Astrocyte of the cerebellum (primary cell): Measurements from ENCODE around the gene WFS1.

Experiments
- DNase-seq: peaks from one replicate; pipeline ENCODE4 v3.0.0-alpha.2; 2011; ENCODE audit warnings: low read depth
- H3K4me3 ChIP-seq: 2 replicates; pipeline ENCODE4 v1.5.1; 2011; ENCODE audit warnings: mild to moderate bottlenecking, low read depth, low read length, moderate library complexity
- CTCF ChIP-seq: IDR thresholded peaks from 2 replicates; pipeline ENCODE4 v1.5.1; 2012; ENCODE audit warnings: low read length, low read depth, moderate library complexity, mild to moderate bottlenecking; ENCODE audit errors: missing control alignments
- in situ Hi-C: cut with HindIII; loops from 2 replicates; pipeline ENCODE4 v1.10.0; 2017; ENCODE audit warnings: low sequenced_read_pairs

WFS1 gene

GRCh38 chr4:6246170-6246634 lies 23.4 kb upstream of the WFS1 start:
- no peak overlapping the region for H3K4me3 ChIP-seq
- TF ChIP-seq CTCF: no peak
- in situ Hi-C loops: no loop called here
- DNase-seq: no peak

- TF ChIP-seq CTCF: no peak
- no peak overlapping the region for H3K4me3 ChIP-seq
- in situ Hi-C loops: no loop called here
- DNase-seq: no peak
Measured at GRCh38 chr4:6248394-6248793, 21.3 kb upstream of the WFS1 start.

GRCh38 chr4:6250235-6250983 lies 19.2 kb upstream of the WFS1 start:
- DNase-seq: peak; percentile 46
- in situ Hi-C loops: loop anchor here (5.0 kb wide), 1 partner anchor 97 kb away; no protein-coding TSS in a partner anchor

GRCh38 chr4:6250984-6251295 lies 18.7 kb upstream of the WFS1 start:
- TF ChIP-seq CTCF: no peak
- in situ Hi-C loops: loop anchor here (5.0 kb wide), 1 partner anchor 96 kb away; no protein-coding TSS in a partner anchor
- no peak overlapping the region for H3K4me3 ChIP-seq
- DNase-seq: no peak

More at GRCh38 chr4:6250235-6250983, 19.2 kb upstream of the WFS1 start:
- TF ChIP-seq CTCF: peak; percentile 72
- H3K4me3 ChIP-seq: no peak overlapping the region

- in situ Hi-C loops: loop anchor here (5.0 kb wide), 1 partner anchor 96 kb away; no protein-coding TSS in a partner anchor
Measured at GRCh38 chr4:6251365-6251764, 18.3 kb upstream of the WFS1 start.

GRCh38 chr4:6252051-6252450 lies 17.6 kb upstream of the WFS1 start:
- in situ Hi-C loops: loop anchor here (5.0 kb wide), 1 partner anchor 95 kb away; no protein-coding TSS in a partner anchor
- H3K4me3 ChIP-seq: no peak overlapping the region
- TF ChIP-seq CTCF: no peak
- no peak for DNase-seq

More at GRCh38 chr4:6251365-6251764, 18.3 kb upstream of the WFS1 start:
- no peak overlapping the region for H3K4me3 ChIP-seq
- DNase-seq: no peak
- no peak for TF ChIP-seq CTCF
